ENCODE measurements around the gene RAB3GAP1.

DNA sequence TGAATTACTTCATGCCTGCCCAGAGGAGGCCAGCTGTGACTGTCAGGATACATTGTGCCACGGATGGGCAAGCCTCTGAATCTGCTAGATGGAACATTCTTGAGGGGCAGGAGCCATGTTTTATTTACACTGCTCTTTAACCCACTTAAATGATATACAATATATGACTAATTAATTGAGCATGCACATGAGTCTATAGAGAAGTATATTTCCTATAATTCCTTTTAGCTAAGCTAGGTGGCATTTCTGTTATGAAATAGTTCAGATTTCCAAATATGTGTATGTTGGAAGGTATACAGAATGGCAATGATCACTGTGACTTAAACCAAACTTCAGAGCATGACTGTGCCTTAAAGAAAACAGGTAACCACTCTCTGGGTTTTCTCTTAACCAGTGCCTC lies 131.7 kb downstream of the RAB3GAP1 start:
- TF ChIP-seq, protein P1, sequence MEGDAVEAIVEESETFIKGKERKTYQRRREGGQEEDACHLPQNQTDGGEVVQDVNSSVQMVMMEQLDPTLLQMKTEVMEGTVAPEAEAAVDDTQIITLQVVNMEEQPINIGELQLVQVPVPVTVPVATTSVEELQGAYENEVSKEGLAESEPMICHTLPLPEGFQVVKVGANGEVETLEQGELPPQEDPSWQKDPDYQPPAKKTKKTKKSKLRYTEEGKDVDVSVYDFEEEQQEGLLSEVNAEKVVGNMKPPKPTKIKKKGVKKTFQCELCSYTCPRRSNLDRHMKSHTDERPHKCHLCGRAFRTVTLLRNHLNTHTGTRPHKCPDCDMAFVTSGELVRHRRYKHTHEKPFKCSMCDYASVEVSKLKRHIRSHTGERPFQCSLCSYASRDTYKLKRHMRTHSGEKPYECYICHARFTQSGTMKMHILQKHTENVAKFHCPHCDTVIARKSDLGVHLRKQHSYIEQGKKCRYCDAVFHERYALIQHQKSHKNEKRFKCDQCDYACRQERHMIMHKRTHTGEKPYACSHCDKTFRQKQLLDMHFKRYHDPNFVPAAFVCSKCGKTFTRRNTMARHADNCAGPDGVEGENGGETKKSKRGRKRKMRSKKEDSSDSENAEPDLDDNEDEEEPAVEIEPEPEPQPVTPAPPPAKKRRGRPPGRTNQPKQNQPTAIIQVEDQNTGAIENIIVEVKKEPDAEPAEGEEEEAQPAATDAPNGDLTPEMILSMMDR (IDR thresholded peaks at IDR 0.05) = no peak
- no peak for TF ChIP-seq EP300 (IDR thresholded peaks at IDR 0.05)

All from sigmoid colon (tissue), 4 donors.